ENCODE measurements around the gene PDSS1.

DNA sequence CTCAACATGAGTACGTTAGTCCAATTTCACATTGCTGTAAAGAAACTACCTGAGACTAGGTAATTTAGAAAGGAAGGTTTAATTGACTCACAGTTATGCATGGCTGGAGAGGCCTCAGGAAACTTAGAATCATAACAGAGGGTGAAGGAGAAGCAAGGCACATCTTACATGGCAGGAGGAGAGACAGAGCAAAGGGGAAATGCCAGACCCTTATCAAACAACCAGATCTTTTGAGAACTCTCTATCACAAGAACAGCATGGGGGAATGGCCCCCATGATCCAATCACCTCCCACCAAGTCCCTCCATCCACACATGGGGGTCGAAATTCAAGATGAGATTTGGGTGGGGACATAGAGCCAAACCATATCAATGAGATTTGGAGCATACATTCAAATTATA, 34.6 kb upstream of the PDSS1 start:
- TF ChIP-seq, protein P1, sequence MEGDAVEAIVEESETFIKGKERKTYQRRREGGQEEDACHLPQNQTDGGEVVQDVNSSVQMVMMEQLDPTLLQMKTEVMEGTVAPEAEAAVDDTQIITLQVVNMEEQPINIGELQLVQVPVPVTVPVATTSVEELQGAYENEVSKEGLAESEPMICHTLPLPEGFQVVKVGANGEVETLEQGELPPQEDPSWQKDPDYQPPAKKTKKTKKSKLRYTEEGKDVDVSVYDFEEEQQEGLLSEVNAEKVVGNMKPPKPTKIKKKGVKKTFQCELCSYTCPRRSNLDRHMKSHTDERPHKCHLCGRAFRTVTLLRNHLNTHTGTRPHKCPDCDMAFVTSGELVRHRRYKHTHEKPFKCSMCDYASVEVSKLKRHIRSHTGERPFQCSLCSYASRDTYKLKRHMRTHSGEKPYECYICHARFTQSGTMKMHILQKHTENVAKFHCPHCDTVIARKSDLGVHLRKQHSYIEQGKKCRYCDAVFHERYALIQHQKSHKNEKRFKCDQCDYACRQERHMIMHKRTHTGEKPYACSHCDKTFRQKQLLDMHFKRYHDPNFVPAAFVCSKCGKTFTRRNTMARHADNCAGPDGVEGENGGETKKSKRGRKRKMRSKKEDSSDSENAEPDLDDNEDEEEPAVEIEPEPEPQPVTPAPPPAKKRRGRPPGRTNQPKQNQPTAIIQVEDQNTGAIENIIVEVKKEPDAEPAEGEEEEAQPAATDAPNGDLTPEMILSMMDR (IDR thresholded peaks at IDR 0.05), result no peak
- no peak for TF ChIP-seq POLR2A (IDR thresholded peaks at IDR 0.05)

Data from uterus (tissue), 2 donors.